ENCODE results near the gene CHRNA3.

CHRNA3 gene

GRCh38 chr15:78636378-78636859 is 15.6 kb upstream of the CHRNA3 start:
- no peak for DNase-seq (ENCODE audit: low read depth, low spot score)

DNA sequence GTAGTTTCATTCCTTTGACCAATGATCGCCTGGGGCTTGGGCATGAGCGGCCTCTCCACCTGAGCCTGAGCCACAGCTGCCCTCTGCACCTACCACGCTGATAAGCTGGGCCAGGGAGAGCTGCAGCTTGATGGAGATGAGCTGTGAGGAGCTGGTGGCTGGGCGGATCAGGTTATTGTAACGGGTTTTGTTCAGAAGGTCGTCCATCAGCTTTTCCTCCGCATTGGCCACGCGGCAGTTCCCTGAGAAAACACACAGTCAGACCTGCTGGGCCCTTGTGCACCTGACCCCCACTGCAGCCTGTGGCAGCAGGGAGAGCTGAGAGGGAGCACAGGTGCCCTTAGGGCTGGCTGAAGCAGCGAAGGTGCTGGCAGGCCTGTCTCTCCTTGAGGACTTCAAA is 14.6 kb upstream of the CHRNA3 start:
- DNase-seq (ENCODE audit: low read depth, low spot score) = no peak

DNA sequence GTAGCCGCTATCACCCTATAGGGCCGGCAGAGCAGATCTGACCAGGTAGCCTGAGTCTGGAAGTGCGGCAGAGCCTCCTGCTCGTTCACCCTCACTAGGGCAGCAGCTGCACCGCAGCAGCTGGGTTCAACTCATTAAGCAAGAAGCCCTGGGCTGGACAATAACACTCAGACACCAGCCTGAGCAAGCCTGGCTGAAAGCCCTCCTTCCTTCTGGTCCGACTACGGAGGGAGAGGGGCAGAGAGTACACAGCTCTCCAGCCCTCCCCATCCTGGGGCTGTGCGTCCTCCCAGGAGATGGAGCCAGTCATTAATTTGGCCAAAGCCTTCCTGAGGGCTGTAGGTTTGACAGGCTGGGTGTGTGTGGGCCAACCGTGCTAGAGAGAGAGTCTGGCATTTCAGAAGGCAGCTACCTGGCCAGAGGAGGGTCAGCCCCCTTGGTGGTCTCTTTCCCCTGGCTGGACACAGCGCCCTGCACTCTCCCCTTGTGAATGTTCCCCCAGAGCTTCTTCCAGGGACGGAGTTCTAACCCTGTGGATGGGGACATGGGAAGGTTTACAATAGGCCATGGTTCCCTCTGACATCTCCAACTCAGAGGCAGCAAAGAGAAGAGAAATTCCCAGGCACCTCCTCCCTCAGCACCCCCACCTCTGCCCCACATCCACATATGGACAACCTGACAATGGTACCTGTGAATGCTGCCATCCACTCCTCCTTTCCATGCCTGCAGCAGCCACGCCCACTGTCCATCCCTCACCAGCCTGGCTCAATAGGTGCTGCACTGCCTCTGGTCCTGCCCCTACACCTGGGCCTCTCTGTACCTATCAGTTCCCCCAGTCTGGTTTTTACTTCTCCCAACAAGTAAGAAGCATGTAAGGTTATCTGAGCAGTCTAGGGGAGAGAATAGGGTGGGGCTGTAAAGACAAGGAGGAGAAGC is 13.7 kb upstream of the CHRNA3 start:
- no peak for DNase-seq (ENCODE audit: low read depth, low spot score)

- DNase-seq (ENCODE audit: low read depth, low spot score) = no peak
Observed at GRCh38 chr15:78633348-78633747, 12.6 kb upstream of the CHRNA3 start.

DNA sequence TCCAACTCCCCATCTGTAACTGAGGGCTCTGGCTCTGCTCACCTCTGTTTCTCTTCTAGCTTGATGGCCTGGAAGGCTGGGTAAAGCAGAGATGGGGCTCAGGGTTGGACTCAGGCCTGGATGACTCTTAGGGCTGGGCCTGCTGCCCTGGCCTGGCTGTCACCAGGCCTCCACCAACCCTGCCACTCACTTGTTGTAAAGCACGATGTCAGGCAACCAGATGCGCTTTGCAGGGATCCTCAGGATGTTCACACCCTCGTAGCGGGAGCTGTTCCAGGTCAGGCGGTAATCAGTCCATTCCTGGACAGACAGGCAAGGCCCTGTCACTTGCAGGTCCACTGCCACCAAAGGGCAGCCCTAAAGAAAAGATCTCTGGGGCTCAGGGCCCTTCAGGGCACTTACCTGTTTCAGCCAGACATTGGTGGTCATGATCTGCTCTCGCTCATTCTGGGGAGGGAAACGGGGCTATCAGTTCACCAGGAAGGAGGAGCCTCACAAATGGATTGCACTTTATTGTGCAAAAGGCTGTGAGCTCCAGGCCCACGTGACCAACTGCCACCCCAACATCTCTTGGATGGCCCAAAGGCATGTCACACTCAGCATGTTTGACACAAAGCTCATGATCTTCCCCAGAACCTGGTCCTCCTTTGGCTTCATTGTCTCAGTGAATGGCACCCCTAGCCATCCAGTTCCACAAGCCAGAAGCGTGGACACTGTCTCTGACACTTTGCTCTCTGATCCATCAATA is 10.3 kb upstream of the CHRNA3 start:
- DNase-seq (ENCODE audit: low read depth, low spot score) = no peak

GRCh38 chr15:78629716-78630065 is 8.9 kb upstream of the CHRNA3 start:
- no peak for DNase-seq (ENCODE audit: low read depth, low spot score)

- DNase-seq (ENCODE audit: low read depth, low spot score) = no peak
Observed at GRCh38 chr15:78629031-78629715, 8.4 kb upstream of the CHRNA3 start.

DNA sequence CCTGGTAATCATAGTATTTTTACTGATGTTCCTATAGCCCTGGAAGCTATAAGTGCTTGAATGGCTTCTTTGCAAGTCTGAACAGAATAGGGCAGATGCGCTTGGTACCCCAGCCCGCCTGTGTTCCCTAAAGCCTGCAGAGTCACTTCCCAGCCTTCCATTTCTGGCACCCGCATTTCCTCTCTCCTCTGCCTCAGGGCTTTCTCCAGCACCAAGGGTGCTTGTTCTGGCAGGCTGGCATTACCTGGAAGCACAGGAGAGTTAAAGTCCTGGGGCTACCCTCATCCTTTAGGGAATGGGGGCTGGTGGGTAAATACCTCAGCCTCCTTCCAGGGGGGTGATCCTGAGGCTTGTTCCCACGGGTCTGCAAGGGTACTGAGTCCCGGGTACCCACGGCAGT is 7.4 kb upstream of the CHRNA3 start:
- no peak for DNase-seq (ENCODE audit: low read depth, low spot score)

GRCh38 chr15:78627348-78627747 is 6.6 kb upstream of the CHRNA3 start:
- no peak for DNase-seq (ENCODE audit: low read depth, low spot score)

DNA sequence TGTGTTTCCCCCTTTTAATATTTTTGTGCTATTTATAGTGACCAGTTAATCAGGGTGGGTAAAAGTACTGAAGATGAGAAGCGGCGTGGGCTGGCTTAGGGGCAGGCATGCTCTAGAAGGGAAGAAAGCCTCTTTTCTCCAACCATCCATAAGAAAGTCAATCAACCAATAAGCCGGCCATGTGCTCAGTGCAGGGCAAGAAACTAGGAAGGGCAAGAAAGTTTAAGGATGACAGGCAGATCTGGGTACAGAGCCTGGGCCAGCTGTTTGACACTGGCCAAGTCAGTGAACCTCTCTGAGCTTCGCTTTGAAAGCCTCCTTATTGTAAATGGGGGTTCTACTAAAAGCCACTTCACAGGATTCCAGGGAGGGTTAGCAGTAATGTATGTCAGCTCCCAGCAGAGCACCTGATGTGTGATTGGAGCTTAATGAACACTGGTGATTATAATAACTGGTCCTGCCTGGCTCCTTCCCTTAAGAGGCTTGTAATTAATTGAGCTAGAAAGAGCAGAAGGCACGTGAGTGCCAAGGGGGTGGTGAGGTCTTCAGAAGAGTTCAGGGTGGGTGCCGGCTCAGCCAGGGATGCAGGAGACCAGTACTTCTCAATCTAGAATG is 5.7 kb upstream of the CHRNA3 start:
- DNase-seq (ENCODE audit: low read depth, low spot score) = no peak

DNA sequence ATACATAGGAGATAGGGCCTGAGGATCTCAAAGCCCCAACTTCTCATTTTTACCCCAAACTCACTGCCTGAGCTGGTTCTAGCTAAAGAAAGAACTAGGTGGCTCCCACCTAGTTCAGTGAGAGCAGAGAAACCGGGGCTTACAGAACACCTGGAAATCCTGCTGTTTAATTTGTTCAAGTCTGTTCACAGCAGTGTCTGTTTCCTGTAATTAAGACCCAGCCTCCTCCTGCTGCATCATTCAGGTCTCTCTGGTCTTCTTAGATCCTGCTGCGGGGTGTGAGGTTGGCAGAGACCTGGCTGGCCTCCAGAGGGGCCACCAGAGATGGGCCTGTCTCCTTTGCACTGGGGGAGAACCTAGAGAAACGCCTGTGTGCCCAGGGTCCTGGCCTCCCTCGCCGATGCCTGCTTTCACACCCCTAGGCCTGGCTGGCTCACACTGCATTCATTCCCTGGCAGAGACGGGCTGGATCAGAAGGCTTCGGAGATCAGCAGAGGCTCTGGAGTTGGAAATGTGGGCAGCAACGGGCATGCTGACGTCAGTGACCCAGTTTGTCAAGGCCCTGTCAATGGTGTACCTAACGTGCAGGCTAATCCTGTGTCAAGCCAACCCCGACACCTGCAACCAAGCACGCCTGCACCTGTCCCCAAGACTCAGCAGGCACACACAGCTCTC is 4.9 kb upstream of the CHRNA3 start:
- DNase-seq (ENCODE audit: low read depth, low spot score) = no peak

DNA sequence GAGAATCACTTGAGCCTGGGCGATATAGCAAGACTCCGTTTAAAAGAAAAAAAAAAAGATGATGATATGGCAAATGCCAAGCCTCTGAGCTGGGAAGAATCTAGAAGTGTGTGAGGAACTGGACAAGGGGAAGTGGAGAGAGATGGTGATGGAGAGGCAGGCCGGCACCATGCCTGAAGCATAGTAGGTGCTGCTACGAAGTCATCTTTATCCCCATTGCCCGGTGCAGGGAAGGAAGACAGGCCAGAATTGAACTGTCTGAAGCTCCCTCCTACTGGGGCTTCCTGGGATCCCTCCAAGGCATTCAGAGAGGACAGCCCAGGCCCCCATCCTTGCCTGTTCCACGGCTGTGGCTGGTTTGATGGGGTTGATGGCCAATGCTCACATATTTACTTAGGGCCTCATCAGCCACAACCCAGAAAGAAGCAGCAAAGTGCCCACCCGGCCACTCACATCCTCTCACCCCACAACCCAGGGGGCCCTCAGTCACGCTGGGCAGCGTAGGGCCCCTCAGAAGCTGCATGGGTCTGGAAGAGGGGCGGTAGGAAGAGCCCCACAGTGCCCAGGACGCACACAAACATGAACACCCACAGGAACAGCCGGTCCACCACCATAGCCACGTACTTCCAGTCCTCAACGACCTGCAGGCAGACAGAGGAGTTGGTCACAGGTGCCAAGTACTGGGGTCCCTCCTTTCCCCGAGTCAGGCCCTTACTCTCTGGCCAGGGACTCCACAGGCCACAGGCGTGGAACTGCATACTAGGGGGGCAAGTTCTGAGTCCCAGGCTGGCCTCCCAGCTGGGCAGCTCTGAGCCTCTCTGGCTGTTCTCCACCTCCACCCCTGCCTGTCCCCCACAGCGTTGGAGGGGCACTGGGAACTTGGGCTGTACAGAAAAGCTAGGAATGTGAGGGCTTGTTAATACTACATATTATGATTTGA is 4.1 kb upstream of the CHRNA3 start:
- DNase-seq (ENCODE audit: low read depth, low spot score) = no peak

DNA sequence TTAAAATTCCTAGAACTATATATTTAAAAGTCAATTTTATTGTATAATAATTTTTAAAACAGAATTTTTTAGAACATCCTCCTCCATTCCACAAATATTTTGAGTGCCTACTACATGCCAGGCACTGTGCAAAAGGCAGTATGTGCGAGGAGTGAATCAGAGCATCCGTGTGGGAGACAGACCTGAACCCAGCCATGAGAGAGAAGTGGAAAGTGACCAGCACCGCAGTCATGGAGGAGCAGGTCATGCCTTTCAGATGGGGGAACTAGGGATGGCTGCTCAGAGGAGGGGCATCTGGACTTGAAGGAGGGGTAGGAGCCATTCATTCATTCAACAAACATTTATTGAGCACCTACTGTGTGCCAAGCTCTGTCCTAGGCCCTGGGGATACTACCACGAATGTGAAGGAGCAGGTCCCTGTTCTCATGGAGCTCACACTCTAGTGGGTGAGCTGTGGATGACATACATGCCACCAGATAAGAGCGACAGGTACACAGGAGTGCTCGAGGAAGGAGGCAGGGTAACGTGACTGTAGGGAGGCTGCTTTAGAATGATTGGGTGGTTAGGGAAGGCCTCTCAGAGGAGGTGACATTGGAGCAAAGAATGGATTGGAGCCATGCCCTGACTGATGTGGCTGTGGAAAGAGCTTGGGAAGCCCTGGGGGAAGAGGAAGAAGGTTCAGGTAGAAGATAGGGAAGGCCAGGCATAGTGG is 3.1 kb upstream of the CHRNA3 start:
- no peak for DNase-seq (ENCODE audit: low read depth, low spot score)

DNA sequence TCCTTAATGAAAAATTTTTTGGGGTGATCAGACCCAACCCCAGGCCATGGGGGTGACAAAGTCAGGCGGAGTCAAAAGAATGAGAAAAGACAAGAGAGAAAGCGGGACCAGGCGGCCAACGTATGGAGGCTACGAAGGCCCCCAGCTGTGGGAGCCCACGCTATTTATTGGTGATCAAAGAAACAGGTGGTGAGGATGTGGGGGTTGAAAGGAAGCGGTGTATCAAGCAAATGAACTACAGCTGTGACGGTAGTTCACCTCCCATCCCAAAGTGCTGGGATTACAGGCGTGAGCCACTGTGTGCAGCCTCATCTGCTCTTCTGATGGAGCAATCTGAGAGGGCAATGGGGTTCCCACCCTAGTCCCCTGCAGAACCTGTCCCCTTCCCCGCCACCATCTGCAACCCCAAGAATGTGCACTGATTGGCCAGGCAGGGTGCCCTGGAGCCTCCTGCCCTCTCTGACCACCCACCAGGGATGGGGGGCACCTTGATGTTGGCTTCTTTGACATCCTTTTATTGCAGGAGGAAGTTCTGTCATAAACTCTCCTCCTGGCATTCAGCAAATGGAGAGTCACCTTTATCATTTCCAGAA is 1.1 kb upstream of the CHRNA3 start:
- no peak for DNase-seq (ENCODE audit: low read depth, low spot score)

- DNase-seq (ENCODE audit: low read depth, low spot score) = no peak
Observed at GRCh38 chr15:78620021-78620526, 722 bp downstream of the CHRNA3 start.

GRCh38 chr15:78619022-78619950 is 1.5 kb downstream of the CHRNA3 start:
- DNase-seq (ENCODE audit: low read depth, low spot score) = no peak

- peak; percentile 73 for DNase-seq (ENCODE audit: low read depth, low spot score)
Observed at GRCh38 chr15:78618490-78618934, 2.3 kb downstream of the CHRNA3 start.

DNA sequence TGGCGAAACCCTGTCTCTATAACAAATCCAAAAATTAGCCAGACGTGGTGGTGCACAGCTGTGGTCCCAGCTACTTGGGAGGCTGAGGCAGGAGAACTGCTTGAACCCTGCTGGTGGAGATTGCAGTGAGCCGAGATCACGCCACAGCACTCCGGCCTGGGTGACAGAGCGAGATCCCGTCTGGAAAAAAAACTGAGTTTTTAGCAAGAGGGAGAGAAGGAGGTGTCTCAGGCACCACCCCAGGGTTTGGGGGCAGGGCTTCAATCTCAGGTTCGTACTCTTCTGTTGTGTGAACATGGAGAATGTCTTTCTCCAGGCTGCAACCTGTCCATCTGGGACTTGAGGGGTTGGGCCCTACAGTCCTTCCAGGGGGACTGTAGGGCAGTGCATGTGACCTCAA is 2.7 kb downstream of the CHRNA3 start:
- DNase-seq (ENCODE audit: low read depth, low spot score) = no peak

Measured in activated CD4-positive, CD25-positive, alpha-beta regulatory T cell treated with anti-CD3 and anti-CD28 coated beads, Interleukin-2, amount 50 U/mL, for 16 hours (primary cell).